K562 (cell line): Measurements from ENCODE around the gene DNAJC25. TPM values are rescaled to one million over a fixed set of nuclear protein-coding genes. Genes with fewer than 3 reads are reported as not detected.

Source experiments
- ATAC-seq: fragments of 200-7000 bp; cut with Tn5 transposase; 3 replicates; pipeline ENCODE4 v1.9.1; 2020; ENCODE audit warnings: moderate library complexity
- BruUV-seq: library from RNA; stranded (reverse); fragments of 400-500 nt; replicated peaks from 2 replicates; lab custom pipeline; 2021; lab: Mats Ljungman, UMichigan
- CTCF ChIA-PET: fragments of 300-600 bp; formaldehyde crosslinking; extraction: SDS; loops from one replicate; lab custom pipeline; 2021; ENCODE audit warnings: low intra/inter-chr PET ratio; lab: Yijun Ruan, JAX
- POLR2A ChIA-PET: fragments of 300-600, 350-650 bp; sonication (Branson Sonifier 250); formaldehyde crosslinking; extraction: SDS; loops from one replicate; lab custom pipeline; 2021; ENCODE audit warnings: antibody characterized with exemption, inconsistent platforms; lab: Yijun Ruan, JAX
- DNase-seq, 4 experiments: peaks; one replicate each; pipeline versions ENCODE4 v3.0.0 to v3.0.0-alpha.2; 2011 to 2018; ENCODE audit warnings: low spot score in 3 of 4, mixed read lengths in 3 of 4; ENCODE audit errors: extremely low read depth in 1 of 4
- FAIRE-seq: peaks from 2 replicates; lab custom pipeline; 2011; peaks lifted over from hg19 to GRCh38; lab: Jason Lieb, UNC
- H2AFZ ChIP-seq: 2 replicates; pipeline ENCODE4 v1.6.0; 2011; ENCODE audit warnings: low read depth, low read length, control low read depth, inconsistent platforms
- H3K27ac ChIP-seq: fragments of 200-600 bp; 3 replicates; pipeline ENCODE4 v1.8.0; 2011; ENCODE audit warnings: low read depth, mild to moderate bottlenecking, control low read depth, inconsistent platforms, low read length, moderate library complexity, mixed read lengths; ENCODE audit errors: extremely low read depth
- H3K27me3 ChIP-seq, 2 experiments: fragments of 300-600 bp in 1 of 2; 2 replicates in 1 of 2; 3 replicates in 1 of 2; pipeline versions ENCODE4 v1.6.0 to v1.8.0; 2011; ENCODE audit warnings: inconsistent platforms in 2 of 2, low read length in 2 of 2, mild to moderate bottlenecking in 1 of 2, mixed read lengths in 1 of 2, moderate library complexity in 1 of 2; ENCODE audit not compliant: control insufficient read depth in 2 of 2, insufficient read depth in 2 of 2
- H3K36me3 ChIP-seq: fragments of 300-600 bp; 3 replicates; pipeline ENCODE4 v1.8.0; 2011; ENCODE audit warnings: mild to moderate bottlenecking, low read length, inconsistent platforms; ENCODE audit not compliant: control insufficient read depth, insufficient read depth
- H3K4me1 ChIP-seq, 2 experiments: fragments of 200-600 bp in 1 of 2; replicated peaks in 1 of 2; 2 replicates in 1 of 2; 3 replicates in 1 of 2; pipeline versions ENCODE4 v1.5.1 to v1.8.0; 2011; ENCODE audit warnings: inconsistent platforms in 2 of 2, low read length in 2 of 2, mild to moderate bottlenecking in 1 of 2, mixed read lengths in 1 of 2, moderate library complexity in 1 of 2; ENCODE audit not compliant: control insufficient read depth in 2 of 2, insufficient read depth in 2 of 2
- H3K4me2 ChIP-seq: 2 replicates; pipeline ENCODE4 v1.6.1; 2011; ENCODE audit warnings: low read length, control low read depth, inconsistent platforms, mixed read lengths; ENCODE audit not compliant: insufficient read depth
- H3K4me3 ChIP-seq: fragments of 200-600 bp; sonication (generic), shearing (Covaris generic); 2 replicates; pipeline ENCODE4 v1.5.1; 2016; ENCODE audit warnings: control low read depth, inconsistent platforms
- H3K79me2 ChIP-seq: fragments of 200-600 bp; 3 replicates; pipeline ENCODE4 v1.8.0; 2011; ENCODE audit warnings: low read length, inconsistent platforms; ENCODE audit not compliant: control insufficient read depth, insufficient read depth
- H3K9ac ChIP-seq, 2 experiments: 2 replicates each; pipeline versions ENCODE4 v1.6.0 to v1.6.1; 2011; ENCODE audit warnings: low read depth in 2 of 2, low read length in 2 of 2, control low read depth in 1 of 2, inconsistent platforms in 1 of 2, mild to moderate bottlenecking in 1 of 2, mixed read lengths in 1 of 2; ENCODE audit not compliant: insufficient read depth in 1 of 2
- H3K9me1 ChIP-seq: one replicate; pipeline ENCODE4 v1.6.0; 2011; ENCODE audit warnings: inconsistent platforms, mild to moderate bottlenecking, low read length, moderate library complexity; ENCODE audit not compliant: control insufficient read depth, insufficient read depth
- H3K9me3 ChIP-seq: replicated peaks from 2 replicates; pipeline ENCODE4 v1.5.1; 2011; ENCODE audit warnings: low read depth, low read length, inconsistent platforms; ENCODE audit not compliant: control insufficient read depth, insufficient read depth
- H4K20me1 ChIP-seq: replicated peaks from 2 replicates; pipeline ENCODE4 v1.6.1; 2011; ENCODE audit warnings: low read length, inconsistent platforms, mixed read lengths; ENCODE audit not compliant: control insufficient read depth, insufficient read depth
- BRF2 ChIP-seq: IDR thresholded peaks from 3 replicates; pipeline ENCODE4 v1.6.1; 2011; ENCODE audit warnings: borderline replicate concordance, mild to moderate bottlenecking; ENCODE audit not compliant: insufficient read length, insufficient read depth
- CGGBP1 ChIP-seq: fragments of 250-450 bp; sonication (Bioruptor Pico); IDR thresholded peaks from 2 replicates; pipeline ENCODE4 v1.9.0; 2021; ENCODE audit warnings: mild to moderate bottlenecking
- ETV5 ChIP-seq: sonication (generic); formaldehyde crosslinking; IDR thresholded peaks from 2 replicates; pipeline ENCODE4 v1.4.0; 2020; ENCODE audit warnings: low read depth, mild to moderate bottlenecking, missing genetic modification reagents
- L3MBTL2 ChIP-seq: fragments of 450-650 bp; IDR thresholded peaks from 2 replicates; pipeline ENCODE4 v1.6.1; 2016; ENCODE audit warnings: mild to moderate bottlenecking, moderate library complexity
- MTA3 ChIP-seq: fragments of 450-650 bp; formaldehyde crosslinking; IDR thresholded peaks from 2 replicates; pipeline ENCODE4 v1.6.1; 2017; ENCODE audit warnings: mild to moderate bottlenecking, borderline replicate concordance
- POLR2AphosphoS2 ChIP-seq: IDR thresholded peaks from 2 replicates; pipeline ENCODE4 v1.6.1; 2012; ENCODE audit warnings: low read length, improper control_type of control experiment
- POU5F1 ChIP-seq: fragments of 150-350 bp; IDR thresholded peaks from 2 replicates; pipeline ENCODE4 v1.6.1; 2014; ENCODE audit warnings: borderline replicate concordance, low read length, low read depth, mild to moderate bottlenecking; ENCODE audit not compliant: partially characterized antibody
- SMAD2 ChIP-seq: fragments of 150-350 bp; IDR thresholded peaks from 2 replicates; pipeline ENCODE4 v1.6.1; 2014; ENCODE audit warnings: low read depth, mild to moderate bottlenecking, low read length
- SMARCB1 ChIP-seq: IDR thresholded peaks from 2 replicates; pipeline ENCODE4 v1.6.1; 2011; ENCODE audit warnings: improper control_type of control experiment, low read depth; ENCODE audit not compliant: insufficient read length
- SRSF9 ChIP-seq: fragments of 200-400 bp; formaldehyde crosslinking; IDR thresholded peaks from 2 replicates; pipeline ENCODE4 v1.6.1; 2017; ENCODE audit warnings: low read depth, low read length, borderline replicate concordance
- TFE3 ChIP-seq: fragments of 450-650 bp; formaldehyde crosslinking; IDR thresholded peaks from 2 replicates; pipeline ENCODE4 v1.4.0; 2020; ENCODE audit warnings: mild to moderate bottlenecking, mixed read lengths
- U2AF2 ChIP-seq: fragments of 200-400 bp; formaldehyde crosslinking; optimal IDR thresholded peaks from 2 replicates; pipeline ENCODE3; 2017; ENCODE audit warnings: low read depth, mild to moderate bottlenecking, low read length
- YY1 ChIP-seq, 3 experiments: IDR thresholded peaks; 2 replicates each; pipeline ENCODE4 v1.6.1; 2011; ENCODE audit warnings: low read length in 2 of 3, mild to moderate bottlenecking in 2 of 3, moderate library complexity in 2 of 3, borderline replicate concordance in 1 of 3, control low read depth in 1 of 3, low read depth in 1 of 3; ENCODE audit not compliant: insufficient read depth in 3 of 3, insufficient replicate concordance in 2 of 3, control insufficient read depth in 1 of 3, insufficient read length in 1 of 3; ENCODE audit errors: extremely low read depth in 1 of 3
- ZNF316 ChIP-seq: fragments of 450-650 bp; IDR thresholded peaks from 2 replicates; pipeline ENCODE4 v1.6.1; 2016
- ZNF57 ChIP-seq: fragments of 450-650 bp; formaldehyde crosslinking; IDR thresholded peaks from 2 replicates; pipeline ENCODE4 v1.4.0; 2020; ENCODE audit warnings: mild to moderate bottlenecking, moderate library complexity
- ZNF830 ChIP-seq: fragments of 250-450 bp; sonication (Bioruptor Pico); IDR thresholded peaks from 2 replicates; pipeline ENCODE4 v1.5.0; 2021; ENCODE audit warnings: mild to moderate bottlenecking
- WGBS: fragments of 100-300 bp; shearing (Covaris generic); methylation state at CpG from one replicate; pipeline ENCODE4 v1.1.6; 2016; ENCODE audit warnings: low coverage, mixed read lengths; ENCODE audit not compliant: insufficient coverage; ENCODE audit errors: missing lambda C conversion rate; 5-methylcytosine and 5-hydroxymethylcytosine counted together
- in situ Hi-C: fragments of 300-500 bp; cut with MboI; formaldehyde crosslinking; loops from 4 replicates; pipeline ENCODE4 v1.15.0; 2018; ENCODE audit warnings: inconsistent platforms, mixed read lengths
- intact Hi-C: fragments of 100-400 bp; cut with micrococcal nuclease; formaldehyde crosslinking; loops from 2 replicates; pipeline ENCODE4 v1.14.2; 2022
- polyA plus RNA-seq, 8 experiments: library from polyadenylated mRNA; depleted of rRNA in 4 of 8; stranded (reverse) in 5 of 8; unstranded in 3 of 8; fragments of >200 nt; fragmentation: Nextera tagmentation in 2 of 8; fragmentation: Illumina TruSeq in 1 of 8; extraction: Ambion mirVana in 2 of 8; extraction: Trizol in 1 of 8; gene quantifications; 2 replicates each; pipeline versions ENCODE4 v1.2.1 to v1.2.3, GENCODE V29; 2011 to 2014; ENCODE audit warnings: inconsistent platforms in 1 of 8, missing spikeins in 1 of 8
- total RNA-seq, 7 experiments: library from RNA; depleted of rRNA in 6 of 7; stranded (reverse); fragments of >200 nt in 6 of 7; fragmentation: Illumina TruSeq in 2 of 7; extraction: Trizol in 2 of 7; gene quantifications; 2 replicates each; pipeline versions ENCODE4 v1.2.1 to v1.2.3, GENCODE V29; 2011 to 2021; ENCODE audit warnings: low replicate concordance in 1 of 7
- TF ChIP-seq, protein P1 (sequence below): conservative IDR thresholded peaks from 2 replicates; pipeline ENCODE4 v1.6.1; 2011; ENCODE audit warnings: low read depth, mild to moderate bottlenecking, low read length; ENCODE audit not compliant: control insufficient read depth

DNAJC25 gene
- total and polyA plus RNA-seq, 9 of the 15 experiments (the other 6 are each of a cell fraction or from before 2014, with no cell fraction given): 3.7 to 11.2 (median 7.1) TPM

- TF ChIP-seq SRSF9: no peak
- TF ChIP-seq U2AF2: no peak
- no peak for TF ChIP-seq CGGBP1 (CRISPR knock-in tag)
Observed at GRCh38 chr9:111634860-111635259, 3.7 kb downstream of the DNAJC25 start (continued).

DNA sequence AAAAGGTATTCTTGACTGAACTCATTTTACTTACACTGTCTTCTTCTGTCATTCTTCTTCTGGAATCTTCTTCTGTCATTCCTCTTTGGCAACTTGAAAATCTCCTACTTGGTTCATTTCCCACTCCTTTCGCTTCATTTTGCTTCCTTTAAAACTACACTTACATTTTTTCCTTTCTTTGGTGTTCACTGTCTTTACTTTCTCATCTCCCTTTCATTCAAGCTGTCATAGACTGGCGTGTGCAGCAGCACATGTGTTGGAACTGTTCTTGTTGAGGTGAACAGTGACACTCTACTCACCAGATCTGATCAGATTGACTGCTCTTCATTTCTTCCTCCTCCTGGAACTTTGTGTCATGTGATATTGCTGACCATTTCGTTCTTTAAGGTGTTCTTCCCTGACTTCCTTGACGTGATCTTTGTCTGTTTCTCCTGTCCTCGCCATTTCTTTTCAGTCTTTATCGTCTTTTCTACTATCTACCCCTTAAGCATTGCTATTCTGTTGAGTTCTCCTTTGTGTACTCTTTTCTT, 6.4 kb downstream of the DNAJC25 start:
- H3K9me1 ChIP-seq: peaks cover 13% of the 10 kb centered on the region
- TF ChIP-seq BRF2 (no peak), TFE3 (CRISPR knock-in tag) (peak; percentile 90), ZNF316 (peak; percentile 42; the same call in 1 of the 2 replicates), SMARCB1 (no peak), ZNF830 (CRISPR knock-in tag) (no peak), YY1 (IDR thresholded peaks at IDR 0.05; ENCODE audit: borderline replicate concordance in 1 of 3, control insufficient read depth in 1 of 3, extremely low read depth in 1 of 3, insufficient read depth in 3 of 3, insufficient read length in 1 of 3, insufficient replicate concordance in 2 of 3, low read depth in 1 of 3, low read length in 2 of 3) (no peak), L3MBTL2 (no peak), ETV5 (CRISPR knock-in tag) (no peak), SMAD2 (no peak), POLR2AphosphoS2 (no peak), POU5F1 (no peak), ZNF57 (CRISPR knock-in tag) (no peak), MTA3 (no peak)
- TF ChIP-seq, protein P1, sequence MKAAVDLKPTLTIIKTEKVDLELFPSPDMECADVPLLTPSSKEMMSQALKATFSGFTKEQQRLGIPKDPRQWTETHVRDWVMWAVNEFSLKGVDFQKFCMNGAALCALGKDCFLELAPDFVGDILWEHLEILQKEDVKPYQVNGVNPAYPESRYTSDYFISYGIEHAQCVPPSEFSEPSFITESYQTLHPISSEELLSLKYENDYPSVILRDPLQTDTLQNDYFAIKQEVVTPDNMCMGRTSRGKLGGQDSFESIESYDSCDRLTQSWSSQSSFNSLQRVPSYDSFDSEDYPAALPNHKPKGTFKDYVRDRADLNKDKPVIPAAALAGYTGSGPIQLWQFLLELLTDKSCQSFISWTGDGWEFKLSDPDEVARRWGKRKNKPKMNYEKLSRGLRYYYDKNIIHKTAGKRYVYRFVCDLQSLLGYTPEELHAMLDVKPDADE: no peak

More for the DNA sequence above, 6.4 kb downstream of the DNAJC25 start:
- peaks cover 12% of the 10 kb centered on the region for H4K20me1 ChIP-seq
- no TSS peak for BruUV-seq
- H3K9me3 ChIP-seq: no peaks in the 10 kb centered on the region
- H3K4me3 ChIP-seq: no peak overlapping the region
- FAIRE-seq: peak; percentile 67
- H3K4me1 ChIP-seq: peaks cover 0 to 35% of the 10 kb centered on the region in 2 experiments; a peak in 3 of 5 replicates
- peaks cover 73% of the 10 kb centered on the region for H3K79me2 ChIP-seq
- peak overlapping the region; percentile 37; the same call in 1 of the 3 replicates for H3K27ac ChIP-seq
- intact Hi-C loops: loop anchor here (10.0 kb wide), 1 partner anchor 153 kb away; the partner anchor contains the start of gene ECPAS
- peaks cover 34% of the 10 kb centered on the region; the same call in 2 of the 3 replicates for H3K36me3 ChIP-seq
- in situ Hi-C loops: no loop called here
- peak; percentile 64 for ATAC-seq
- ChIA-PET CTCF (no interaction called here), POLR2A (no interaction called here)
- H3K9ac ChIP-seq: no peak overlapping the region
- WGBS: 29% methylated on average over 6 of the region's 6 CpGs
- H2AFZ ChIP-seq: no peak overlapping the region
- no peaks in the 10 kb centered on the region for H3K27me3 ChIP-seq
- peak overlapping the region; percentile 29 for H3K4me2 ChIP-seq
- DNase-seq: no peak
